Fibroblast of lung (primary cell): Measurements from ENCODE around the gene IZUMO1R. TPM values are rescaled to one million over a fixed set of nuclear protein-coding genes. Genes with fewer than 3 reads are reported as not detected.
A peak's percentile ranks its signal among the peaks of the same experiment; 100 is the strongest.

Source experiments
- DNase-seq, 2 donors: peaks; one replicate each; pipeline versions ENCODE4 v3.0.0 to v3.0.0-alpha.2; 2010; ENCODE audit warnings: low read depth in 2 of 2
- H2AFZ ChIP-seq: 2 replicates; pipeline ENCODE4 v1.5.1; 2012; ENCODE audit warnings: low read length, control low read depth, inconsistent platforms
- H3K27ac ChIP-seq: 2 replicates; pipeline ENCODE4 v1.5.1; 2011; ENCODE audit warnings: low read length, control low read depth; ENCODE audit not compliant: insufficient read depth
- H3K27me3 ChIP-seq: 2 replicates; pipeline ENCODE4 v1.5.1; 2011; ENCODE audit warnings: mild to moderate bottlenecking, low read length; ENCODE audit not compliant: control insufficient read depth, insufficient read depth
- H3K36me3 ChIP-seq: 2 replicates; pipeline ENCODE4 v1.5.1; 2011; ENCODE audit warnings: low read length; ENCODE audit not compliant: control insufficient read depth, insufficient read depth
- H3K4me1 ChIP-seq: 2 replicates; pipeline ENCODE4 v1.5.1; 2011; ENCODE audit warnings: low read length; ENCODE audit not compliant: control insufficient read depth, insufficient read depth; ENCODE audit errors: extremely low read depth
- H3K4me2 ChIP-seq: 2 replicates; pipeline ENCODE4 v1.5.1; 2011; ENCODE audit warnings: low read length, control low read depth; ENCODE audit not compliant: insufficient read depth; ENCODE audit errors: extremely low read depth
- H3K4me3 ChIP-seq, 4 experiments: fragments of 200-600 bp in 1 of 4; sonication (generic) in 1 of 4; replicated peaks in 1 of 4; 2 replicates each; pipeline ENCODE4 v1.5.1; 2011 to 2016; ENCODE audit warnings: low read length in 4 of 4, low read depth in 3 of 4, mild to moderate bottlenecking in 3 of 4, control low read depth in 2 of 4, inconsistent platforms in 1 of 4, mixed read lengths in 1 of 4; ENCODE audit not compliant: insufficient read depth in 1 of 4; ENCODE audit errors: control extremely low read depth in 1 of 4
- H3K79me2 ChIP-seq: 2 replicates; pipeline ENCODE4 v1.5.1; 2012; ENCODE audit warnings: mild to moderate bottlenecking, low read length, inconsistent platforms; ENCODE audit not compliant: control insufficient read depth, insufficient read depth
- H3K9ac ChIP-seq: 2 replicates; pipeline ENCODE4 v1.5.1; 2011; ENCODE audit warnings: mild to moderate bottlenecking, low read length, control low read depth; ENCODE audit not compliant: insufficient read depth
- H3K9me3 ChIP-seq: 2 replicates; pipeline ENCODE4 v1.5.1; 2012; ENCODE audit warnings: low read depth, low read length; ENCODE audit not compliant: control insufficient read depth, insufficient read depth
- H4K20me1 ChIP-seq: 2 replicates; pipeline ENCODE4 v1.5.1; 2011; ENCODE audit warnings: low read length; ENCODE audit not compliant: control insufficient read depth, insufficient read depth; ENCODE audit errors: extremely low read depth
- CTCF ChIP-seq, 2 donors: IDR thresholded peaks in 1 of 2; conservative IDR thresholded peaks in 1 of 2; 1 replicate in 1 of 2; 2 replicates in 1 of 2; pipeline ENCODE4 v1.5.1; 2011 to 2012; ENCODE audit warnings: low read length in 2 of 2, control low read depth in 1 of 2, inconsistent platforms in 1 of 2, low read depth in 1 of 2, mild to moderate bottlenecking in 1 of 2
- EZH2 ChIP-seq: IDR thresholded peaks from 2 replicates; pipeline ENCODE4 v1.5.1; 2012; ENCODE audit warnings: low read length, control low read depth, mild to moderate bottlenecking; ENCODE audit errors: missing control alignments
- polyA plus RNA-seq, 2 donors: library from polyadenylated mRNA; depleted of rRNA in 1 of 2; stranded (reverse) in 1 of 2; unstranded in 1 of 2; fragments of >200 nt; gene quantifications; 2 replicates each; pipeline ENCODE4 v1.2.1, GENCODE V29; 2011 to 2012; ENCODE audit warnings: missing spikeins in 1 of 2
- total RNA-seq: library from RNA; depleted of rRNA; stranded (reverse); fragments of >200 nt; gene quantifications from 2 replicates; pipeline ENCODE4 v1.2.1, GENCODE V29; 2014

The IZUMO1R gene
- total and polyA plus RNA-seq, 2 donors (not counting 1 experiment from before 2014, with no cell fraction given): not detected

DNA sequence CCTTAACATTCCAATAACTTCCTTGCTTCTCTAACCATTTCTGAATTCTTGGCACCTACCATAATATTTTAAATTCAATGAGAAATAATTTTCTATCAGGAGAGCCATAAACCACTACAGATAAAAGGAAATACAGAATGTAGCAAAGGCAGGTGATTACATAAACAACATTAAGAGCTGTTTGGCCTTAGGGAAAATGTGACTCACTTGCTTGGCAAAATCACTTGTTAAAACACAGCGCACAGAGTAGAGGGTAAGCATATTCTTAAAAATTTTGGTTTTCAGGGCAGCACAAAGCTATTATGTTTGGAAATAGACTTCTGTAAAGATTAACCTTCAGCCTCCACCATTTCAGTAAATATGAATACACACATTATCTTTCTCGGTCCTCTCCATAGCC, 26.4 kb downstream of the IZUMO1R start:
- Histone ChIP-seq H3K4me1 (no peaks in the 10 kb centered on the region), H3K79me2 (no peaks in the 10 kb centered on the region), H2AFZ (no peak overlapping the region), H4K20me1 (no peaks in the 10 kb centered on the region), H3K27ac (no peak overlapping the region), H3K27me3 (no peaks in the 10 kb centered on the region), H3K4me2 (no peak overlapping the region), H3K4me3 (no peak overlapping the region), H3K9ac (no peak overlapping the region), H3K36me3 (no peaks in the 10 kb centered on the region), H3K9me3 (no peaks in the 10 kb centered on the region)
- TF ChIP-seq CTCF (conservative IDR thresholded peaks at IDR 0.05 in 1 of 2, IDR thresholded peaks at IDR 0.05 in 1 of 2; ENCODE audit: low read depth in 1 of 2, low read length in 2 of 2) (no peak), EZH2 (no peak)
- peak in 1 of 2 donors; percentile 4 for DNase-seq

DNA sequence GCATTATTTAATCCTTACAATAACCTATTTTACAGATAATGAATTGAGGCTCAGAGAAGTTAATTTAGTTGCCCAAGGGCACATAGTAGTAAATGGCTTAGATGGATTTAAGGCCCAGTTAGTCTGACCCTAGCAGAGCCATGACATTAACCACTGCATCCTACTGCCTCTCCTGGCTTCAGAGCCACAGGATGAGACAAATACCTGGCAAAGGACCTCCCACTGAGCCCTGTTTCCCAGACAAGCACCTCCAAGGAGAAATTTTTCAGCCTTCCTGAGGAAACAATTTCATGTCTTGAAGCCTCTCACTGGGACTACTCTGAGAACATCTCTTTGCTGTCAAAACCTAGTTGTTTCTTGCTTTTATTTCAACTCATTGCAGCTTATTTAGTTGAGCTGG, 28.4 kb downstream of the IZUMO1R start:
- no peak overlapping the region for H3K9ac ChIP-seq
- TF ChIP-seq EZH2 (no peak), CTCF (conservative IDR thresholded peaks at IDR 0.05 in 1 of 2, IDR thresholded peaks at IDR 0.05 in 1 of 2; ENCODE audit: low read depth in 1 of 2, low read length in 2 of 2) (no peak)

DNA sequence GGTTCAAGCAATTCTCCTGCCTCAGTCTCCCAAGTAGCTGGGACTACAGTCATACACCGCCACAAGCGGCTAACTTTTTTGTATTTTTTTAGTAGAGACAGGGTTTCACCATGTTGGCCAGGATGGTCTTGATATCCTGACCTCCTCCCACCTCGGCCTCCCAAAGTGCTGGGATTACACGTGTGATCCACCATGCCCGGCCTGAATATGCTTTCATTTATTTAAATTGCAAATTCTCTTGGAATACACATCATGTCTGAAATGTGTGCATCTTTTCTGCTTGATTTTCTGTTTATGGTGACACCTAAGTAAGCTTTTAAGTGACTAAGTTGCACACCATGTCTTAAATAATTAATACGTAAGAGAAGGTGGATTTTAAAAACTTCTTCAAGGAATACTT, 31.7 kb downstream of the IZUMO1R start:
- H3K9me3 ChIP-seq: no peaks in the 10 kb centered on the region
- DNase-seq: no peak
- H3K27ac ChIP-seq: no peak overlapping the region
- no peaks in the 10 kb centered on the region for H3K4me1 ChIP-seq
- H3K36me3 ChIP-seq: no peaks in the 10 kb centered on the region
- no peak overlapping the region for H3K4me2 ChIP-seq
- H3K79me2 ChIP-seq: no peaks in the 10 kb centered on the region
- TF ChIP-seq EZH2 (no peak), CTCF (conservative IDR thresholded peaks at IDR 0.05 in 1 of 2, IDR thresholded peaks at IDR 0.05 in 1 of 2; ENCODE audit: low read depth in 1 of 2, low read length in 2 of 2) (no peak)
- H3K9ac ChIP-seq: no peak overlapping the region
- H4K20me1 ChIP-seq: no peaks in the 10 kb centered on the region
- H3K27me3 ChIP-seq: no peaks in the 10 kb centered on the region
- no peak overlapping the region for H3K4me3 ChIP-seq
- H2AFZ ChIP-seq: no peak overlapping the region

More for the DNA sequence above, 28.4 kb downstream of the IZUMO1R start:
- no peaks in the 10 kb centered on the region for H3K4me1 ChIP-seq
- H2AFZ ChIP-seq: no peak overlapping the region
- DNase-seq: no peak
- no peaks in the 10 kb centered on the region for H3K9me3 ChIP-seq
- H3K27me3 ChIP-seq: no peaks in the 10 kb centered on the region
- H3K27ac ChIP-seq: no peak overlapping the region
- H3K36me3 ChIP-seq: no peaks in the 10 kb centered on the region
- no peak overlapping the region for H3K4me3 ChIP-seq
- no peaks in the 10 kb centered on the region for H3K79me2 ChIP-seq
- H4K20me1 ChIP-seq: no peaks in the 10 kb centered on the region
- no peak overlapping the region for H3K4me2 ChIP-seq
